WERI-Rb-1 (cell line): ENCODE data around the gene RASA4.
"Not testable (repeated sequence)": the region's sequence is repeated elsewhere in the genome, so short reads cannot be mapped to it uniquely, and the experiment has no call there.

Source experiments
- DNase-seq: peaks from one replicate; pipeline ENCODE4 v3.0.0-alpha.2; 2020
- H3K27ac ChIP-seq: fragments of 250-450 bp; sonication (Bioruptor Pico); 2 replicates; pipeline ENCODE4 v1.5.1; 2020; ENCODE audit warnings: mild to moderate bottlenecking, moderate library complexity
- H3K27me3 ChIP-seq: fragments of 250-450 bp; sonication (Bioruptor Pico); 2 replicates; pipeline ENCODE4 v1.5.1; 2021; ENCODE audit warnings: mild to moderate bottlenecking, low read depth, moderate library complexity; ENCODE audit not compliant: insufficient read depth, severe bottlenecking
- H3K36me3 ChIP-seq: fragments of 250-450 bp; sonication (Bioruptor Pico); 2 replicates; pipeline ENCODE4 v1.5.1; 2020; ENCODE audit warnings: mild to moderate bottlenecking, moderate library complexity
- H3K4me3 ChIP-seq: 2 replicates; pipeline ENCODE4 v1.5.1; 2011; ENCODE audit warnings: low read depth, mild to moderate bottlenecking, control low read depth, low read length
- H3K9me3 ChIP-seq: fragments of 250-450 bp; sonication (Bioruptor Pico); 2 replicates; pipeline ENCODE4 v1.5.1; 2021; ENCODE audit warnings: mild to moderate bottlenecking, moderate library complexity; ENCODE audit not compliant: severe bottlenecking

The RASA4 gene

DNA sequence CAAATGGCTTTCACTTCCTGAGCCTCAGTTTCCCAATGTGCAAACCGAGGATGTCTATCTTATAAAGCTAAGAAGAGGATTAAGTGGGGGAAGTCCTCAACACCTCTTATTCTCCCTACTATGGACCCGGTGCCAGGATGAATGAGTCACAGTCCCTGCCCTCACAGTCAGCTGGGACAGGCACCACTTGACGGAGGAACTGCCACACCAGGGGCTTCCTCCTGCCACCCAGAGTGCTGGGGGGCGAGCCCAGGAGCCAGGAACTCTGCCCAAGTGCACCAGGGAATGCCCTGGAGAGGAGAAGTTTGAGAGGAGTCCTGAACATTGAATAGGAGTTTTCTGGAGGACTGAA is 2.2 kb downstream of the RASA4 start:
- not testable (repeated sequence) for H3K27ac ChIP-seq, H3K9me3 ChIP-seq, DNase-seq, H3K36me3 ChIP-seq, H3K27me3 ChIP-seq, H3K4me3 ChIP-seq

GRCh38 chr7:102613575-102614345 is 2.8 kb downstream of the RASA4 start:
- not testable (repeated sequence) for H3K27me3 ChIP-seq, H3K4me3 ChIP-seq, H3K27ac ChIP-seq, H3K9me3 ChIP-seq, H3K36me3 ChIP-seq, DNase-seq

- H3K27ac ChIP-seq: not testable (repeated sequence)
- peak overlapping the region; percentile 19 for H3K4me3 ChIP-seq
- DNase-seq: peak; percentile 46
Measured at GRCh38 chr7:102611675-102612325, 4.8 kb downstream of the RASA4 start.

DNA sequence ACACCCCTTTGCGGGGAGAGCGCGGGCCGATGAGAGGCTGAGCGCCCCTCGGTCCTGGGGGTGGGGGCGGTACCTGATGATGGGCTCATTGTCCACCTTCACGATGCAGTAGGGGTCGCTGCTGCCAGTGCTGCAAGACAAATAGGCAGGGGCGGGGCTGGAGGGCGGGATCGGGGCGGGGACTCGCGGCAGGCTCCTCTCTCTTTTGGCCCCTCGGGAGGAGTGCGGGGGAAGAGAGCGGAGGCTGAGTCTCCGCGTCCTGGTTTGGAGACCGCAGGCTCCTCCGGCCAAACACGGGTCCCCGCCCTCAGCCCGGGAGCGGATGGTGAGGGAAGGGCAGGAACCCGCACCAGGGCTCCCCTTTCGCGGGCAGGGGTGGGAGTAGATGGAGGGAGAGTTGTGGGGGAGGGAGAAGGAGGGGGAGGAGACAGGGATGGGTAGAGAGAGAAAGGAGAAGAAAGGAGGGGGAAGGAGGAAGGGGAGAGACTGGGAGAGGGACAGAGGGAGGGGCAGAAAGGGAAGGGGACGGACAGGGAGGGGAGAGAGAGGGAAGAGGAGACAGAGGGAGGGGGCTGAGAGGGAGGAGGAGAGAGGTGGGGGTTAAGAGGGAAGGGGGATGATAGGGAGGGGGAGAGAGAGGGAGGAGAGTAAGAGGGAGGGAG is 5.4 kb downstream of the RASA4 start:
- not testable (repeated sequence) for H3K4me3 ChIP-seq, H3K36me3 ChIP-seq, H3K27ac ChIP-seq, H3K9me3 ChIP-seq, DNase-seq, H3K27me3 ChIP-seq

More at GRCh38 chr7:102611675-102612325, 4.8 kb downstream of the RASA4 start:
- H3K27me3 ChIP-seq, H3K9me3 ChIP-seq, H3K36me3 ChIP-seq: not testable (repeated sequence)

DNA sequence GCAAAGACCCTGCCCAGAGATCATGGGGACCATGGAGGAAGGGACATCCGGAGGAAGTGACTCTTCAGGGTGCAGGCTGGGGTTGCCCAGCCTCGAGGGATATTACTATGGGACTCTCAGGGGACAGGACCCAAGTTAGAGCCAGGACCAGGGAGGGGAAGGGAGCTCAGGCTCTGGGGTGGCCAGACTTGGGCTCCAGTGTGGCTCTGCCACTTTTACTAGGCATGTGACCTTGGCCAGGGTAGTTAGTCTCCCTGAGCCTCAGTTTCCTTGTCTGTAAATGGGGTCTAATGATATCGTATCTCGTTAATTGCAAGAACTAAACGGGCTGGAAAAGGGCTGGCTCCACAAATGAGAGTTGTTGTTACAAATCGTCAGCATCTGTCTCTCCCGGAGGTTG is 6.1 kb downstream of the RASA4 start:
- peak; percentile 8 for DNase-seq

GRCh38 chr7:102609734-102610133 is 6.8 kb downstream of the RASA4 start:
- H3K27ac ChIP-seq, H3K27me3 ChIP-seq, H3K36me3 ChIP-seq, H3K4me3 ChIP-seq, DNase-seq, H3K9me3 ChIP-seq: not testable (repeated sequence)

More for the DNA sequence above, 6.1 kb downstream of the RASA4 start:
- not testable (repeated sequence) for H3K36me3 ChIP-seq, H3K27me3 ChIP-seq, H3K4me3 ChIP-seq, H3K27ac ChIP-seq, H3K9me3 ChIP-seq

DNA sequence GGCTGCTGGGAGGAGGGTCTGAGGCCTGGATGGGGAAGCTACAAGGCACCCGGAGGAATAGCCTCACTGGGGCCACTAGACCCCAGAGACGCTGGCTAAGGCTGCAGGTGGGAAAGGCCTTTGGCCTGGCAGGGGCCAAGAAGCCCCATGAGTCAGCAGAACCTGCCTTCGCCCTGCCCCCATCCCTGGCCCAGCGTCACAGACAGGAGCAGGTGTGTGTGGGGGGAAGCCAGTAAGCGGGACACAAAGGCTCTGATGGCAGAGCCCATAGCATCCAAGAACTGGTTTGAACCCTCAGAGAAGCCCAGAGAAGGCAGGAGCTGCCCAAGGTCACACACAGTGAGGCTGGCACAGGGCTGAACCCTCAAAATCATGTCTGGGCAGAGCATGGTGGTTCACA is 9.7 kb downstream of the RASA4 start:
- not testable (repeated sequence) for H3K27me3 ChIP-seq, H3K4me3 ChIP-seq, H3K9me3 ChIP-seq, H3K36me3 ChIP-seq, H3K27ac ChIP-seq, DNase-seq

DNA sequence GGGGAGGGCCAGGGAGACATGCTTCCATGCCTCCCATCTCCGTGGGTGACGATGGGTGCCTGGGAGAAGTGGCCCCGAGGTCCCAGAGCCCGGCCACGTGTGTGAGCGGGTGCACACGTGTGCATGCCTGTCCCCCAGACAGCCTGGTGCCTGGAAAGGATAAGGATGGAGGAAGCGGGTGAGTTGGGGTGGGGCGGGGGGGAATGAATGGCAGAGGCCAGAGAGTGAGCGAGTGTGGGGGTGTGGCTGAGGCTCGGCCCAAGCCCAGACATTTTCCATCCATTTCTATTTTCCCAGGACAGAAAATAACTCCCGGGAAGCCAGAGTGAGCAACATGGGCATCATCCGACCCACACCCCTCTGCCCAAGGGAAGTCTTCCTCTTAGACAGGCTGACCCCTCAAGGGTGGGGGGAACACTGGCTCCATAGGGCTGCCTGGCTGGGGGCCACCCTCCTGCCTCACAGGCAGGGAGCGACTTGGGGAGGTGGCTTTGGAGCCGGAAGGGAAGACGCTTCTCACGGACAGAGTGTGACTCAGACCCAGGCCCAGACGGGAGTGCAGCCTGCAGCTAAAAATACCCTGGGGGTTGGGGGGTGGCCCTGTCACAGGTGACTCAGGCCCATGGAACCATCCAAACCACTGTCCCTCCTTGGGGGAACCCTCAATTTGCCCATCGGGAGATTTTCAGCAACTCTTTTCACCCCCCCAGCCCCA is 12.0 kb downstream of the RASA4 start:
- not testable (repeated sequence) for DNase-seq, H3K27me3 ChIP-seq, H3K9me3 ChIP-seq, H3K36me3 ChIP-seq, H3K27ac ChIP-seq, H3K4me3 ChIP-seq

GRCh38 chr7:102602317-102602716 is 14.2 kb downstream of the RASA4 start:
- not testable (repeated sequence) for H3K27me3 ChIP-seq, DNase-seq, H3K27ac ChIP-seq, H3K36me3 ChIP-seq, H3K9me3 ChIP-seq, H3K4me3 ChIP-seq

DNA sequence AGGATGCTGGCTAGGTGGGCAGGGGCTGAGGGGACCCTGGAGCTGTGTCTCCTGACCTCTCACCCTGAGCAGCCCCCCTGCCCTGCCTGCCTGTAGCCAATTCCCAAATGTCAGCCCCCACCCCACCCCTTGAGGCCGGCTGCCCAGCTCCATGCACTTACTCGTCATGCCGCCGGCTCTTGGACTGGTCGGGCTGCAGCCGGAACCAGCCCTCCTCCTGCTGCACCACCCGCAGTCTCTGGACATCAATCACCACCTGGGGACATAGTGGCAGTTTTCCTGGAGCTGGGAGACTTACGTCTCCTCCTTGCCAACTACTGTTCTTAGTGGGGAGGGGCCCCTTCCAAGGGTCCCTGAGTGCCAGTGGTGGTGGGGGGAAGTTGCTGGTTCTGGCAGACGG is 16.9 kb downstream of the RASA4 start:
- H3K36me3 ChIP-seq, H3K27me3 ChIP-seq, H3K9me3 ChIP-seq, DNase-seq, H3K27ac ChIP-seq, H3K4me3 ChIP-seq: not testable (repeated sequence)

- not testable (repeated sequence) for DNase-seq, H3K27ac ChIP-seq, H3K4me3 ChIP-seq, H3K9me3 ChIP-seq, H3K36me3 ChIP-seq, H3K27me3 ChIP-seq
Measured at GRCh38 chr7:102596036-102596435, 20.5 kb downstream of the RASA4 start.

- not testable (repeated sequence) for H3K9me3 ChIP-seq, H3K27me3 ChIP-seq, H3K27ac ChIP-seq, DNase-seq, H3K36me3 ChIP-seq, H3K4me3 ChIP-seq
Measured at GRCh38 chr7:102593637-102594334, 22.8 kb downstream of the RASA4 start.

DNA sequence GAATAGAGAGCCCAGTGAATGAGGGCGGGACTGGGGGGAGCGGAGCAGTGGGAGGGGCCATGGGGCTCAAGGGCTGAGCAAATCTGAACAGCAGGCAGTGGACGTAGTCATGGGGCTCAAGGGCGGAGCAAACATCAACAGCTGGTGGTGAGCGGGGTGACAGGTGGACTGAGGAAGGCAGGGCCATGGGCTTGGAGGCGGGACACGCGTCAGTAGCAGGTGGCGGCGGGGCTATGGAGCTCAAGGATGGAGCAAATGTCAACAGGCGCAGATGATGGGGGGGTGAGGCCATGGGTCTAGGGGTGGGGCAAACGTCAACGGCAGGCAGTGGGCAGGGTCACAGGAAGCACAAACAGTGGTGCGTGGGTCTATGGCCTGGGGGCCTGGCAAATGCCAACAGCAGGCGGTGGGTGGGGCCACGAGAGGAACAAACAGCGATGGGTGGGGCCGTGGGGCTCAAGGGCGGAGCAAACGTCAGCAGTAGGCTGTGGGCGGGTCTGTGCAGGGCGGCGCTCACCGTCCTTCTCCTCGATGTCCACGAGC is 24.0 kb downstream of the RASA4 start:
- not testable (repeated sequence) for H3K4me3 ChIP-seq, H3K9me3 ChIP-seq, H3K27me3 ChIP-seq, H3K36me3 ChIP-seq, H3K27ac ChIP-seq
- DNase-seq: peak; percentile 98

- not testable (repeated sequence) for H3K9me3 ChIP-seq, H3K4me3 ChIP-seq, DNase-seq, H3K27me3 ChIP-seq, H3K27ac ChIP-seq, H3K36me3 ChIP-seq
Measured at GRCh38 chr7:102589857-102590256, 26.7 kb downstream of the RASA4 start.
